Measurements from ENCODE around the gene TRDN.

Gene TRDN

DNA sequence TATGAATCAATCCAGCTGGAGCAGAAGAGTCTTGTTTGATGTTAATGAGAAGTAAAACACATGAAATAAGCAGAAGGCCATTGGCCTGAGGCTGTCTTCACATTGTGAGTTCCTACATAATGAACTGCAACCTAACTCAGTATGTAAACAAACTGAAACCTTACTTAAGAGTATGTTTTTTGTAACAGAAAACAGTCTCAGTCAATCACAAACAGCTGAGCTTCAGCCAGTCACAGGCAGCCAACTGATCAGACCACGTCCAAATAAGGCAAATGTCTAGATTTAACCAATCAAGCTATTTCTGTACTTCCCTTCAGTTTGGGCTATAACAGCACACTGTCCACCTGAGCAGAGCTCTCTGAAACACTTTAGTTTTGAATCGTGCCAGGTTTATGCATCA lies 234.7 kb downstream of the TRDN start:
- DNase-seq (ENCODE audit: low read depth) = no peak
- TF ChIP-seq, protein P1, sequence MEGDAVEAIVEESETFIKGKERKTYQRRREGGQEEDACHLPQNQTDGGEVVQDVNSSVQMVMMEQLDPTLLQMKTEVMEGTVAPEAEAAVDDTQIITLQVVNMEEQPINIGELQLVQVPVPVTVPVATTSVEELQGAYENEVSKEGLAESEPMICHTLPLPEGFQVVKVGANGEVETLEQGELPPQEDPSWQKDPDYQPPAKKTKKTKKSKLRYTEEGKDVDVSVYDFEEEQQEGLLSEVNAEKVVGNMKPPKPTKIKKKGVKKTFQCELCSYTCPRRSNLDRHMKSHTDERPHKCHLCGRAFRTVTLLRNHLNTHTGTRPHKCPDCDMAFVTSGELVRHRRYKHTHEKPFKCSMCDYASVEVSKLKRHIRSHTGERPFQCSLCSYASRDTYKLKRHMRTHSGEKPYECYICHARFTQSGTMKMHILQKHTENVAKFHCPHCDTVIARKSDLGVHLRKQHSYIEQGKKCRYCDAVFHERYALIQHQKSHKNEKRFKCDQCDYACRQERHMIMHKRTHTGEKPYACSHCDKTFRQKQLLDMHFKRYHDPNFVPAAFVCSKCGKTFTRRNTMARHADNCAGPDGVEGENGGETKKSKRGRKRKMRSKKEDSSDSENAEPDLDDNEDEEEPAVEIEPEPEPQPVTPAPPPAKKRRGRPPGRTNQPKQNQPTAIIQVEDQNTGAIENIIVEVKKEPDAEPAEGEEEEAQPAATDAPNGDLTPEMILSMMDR (conservative IDR thresholded peaks at IDR 0.05; ENCODE audit: low read depth, low read length) = no peak
- no peak overlapping the region for H3K4me3 ChIP-seq (ENCODE audit: low read length)

GRCh38 chr6:123398072-123398471 lies 238.7 kb downstream of the TRDN start:
- no peak overlapping the region for H3K4me3 ChIP-seq (ENCODE audit: low read length)
- DNase-seq (ENCODE audit: low read depth) = no peak
- TF ChIP-seq, protein P1 (conservative IDR thresholded peaks at IDR 0.05; ENCODE audit: low read depth, low read length) = no peak

- no peak for DNase-seq (ENCODE audit: low read depth)
- no peak overlapping the region for H3K4me3 ChIP-seq (ENCODE audit: low read length)
- TF ChIP-seq, protein P1 (conservative IDR thresholded peaks at IDR 0.05; ENCODE audit: low read depth, low read length) = peak; percentile 56
Observed at GRCh38 chr6:123393331-123393730, 243.4 kb downstream of the TRDN start.

- no peak for DNase-seq (ENCODE audit: low read depth)
- no peak overlapping the region for H3K4me3 ChIP-seq (ENCODE audit: low read length)
- TF ChIP-seq, protein P1 (conservative IDR thresholded peaks at IDR 0.05; ENCODE audit: low read depth, low read length) = no peak
Observed at GRCh38 chr6:123383718-123384117, 253.0 kb downstream of the TRDN start.

DNA sequence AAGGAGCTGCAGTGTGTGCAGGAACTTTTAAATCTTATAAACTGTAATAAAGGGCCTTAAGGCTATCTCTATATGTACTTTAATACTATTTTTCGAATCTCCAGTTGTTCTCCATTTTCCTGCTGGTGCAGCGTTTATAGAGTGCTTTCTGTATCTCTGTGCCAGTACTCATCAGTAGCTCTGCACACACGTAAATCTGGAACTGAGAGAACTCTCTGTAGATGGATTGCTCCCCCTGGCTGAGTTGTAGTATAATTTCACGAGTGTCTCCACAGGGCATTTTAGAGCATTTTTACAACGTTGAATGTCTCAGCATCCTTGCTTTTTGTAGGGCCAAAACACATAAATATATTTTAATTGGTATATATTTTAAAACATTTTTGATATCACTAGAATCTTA lies 256.5 kb downstream of the TRDN start:
- no peak overlapping the region for H3K4me3 ChIP-seq (ENCODE audit: low read length)
- TF ChIP-seq, protein P1 (conservative IDR thresholded peaks at IDR 0.05; ENCODE audit: low read depth, low read length) = peak; percentile 60
- peak; percentile 6 for DNase-seq (ENCODE audit: low read depth)

DNA sequence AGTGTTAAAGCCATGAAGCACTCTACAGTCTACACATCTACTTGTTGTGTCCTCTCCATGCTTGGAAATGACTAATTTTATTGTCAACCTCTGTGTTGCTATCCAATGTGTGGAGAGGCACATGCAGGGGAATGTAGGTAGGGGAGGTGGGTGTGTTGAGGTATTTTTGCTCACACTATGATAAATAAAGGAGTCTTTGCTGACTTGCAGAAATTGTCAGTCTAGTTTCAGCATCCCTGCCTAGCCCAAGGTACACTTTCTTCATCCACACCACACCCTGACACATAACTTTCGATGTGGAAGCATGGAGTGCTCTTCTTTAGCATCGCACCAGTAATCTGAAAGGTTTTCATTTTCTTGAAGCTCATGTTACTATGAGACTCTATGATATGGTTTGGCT lies 264.0 kb downstream of the TRDN start:
- TF ChIP-seq, protein P1 (conservative IDR thresholded peaks at IDR 0.05; ENCODE audit: low read depth, low read length) = no peak
- no peak overlapping the region for H3K4me3 ChIP-seq (ENCODE audit: low read length)
- DNase-seq (ENCODE audit: low read depth) = no peak

GRCh38 chr6:123363912-123364311 lies 272.8 kb downstream of the TRDN start:
- no peak for DNase-seq (ENCODE audit: low read depth)
- H3K4me3 ChIP-seq (ENCODE audit: low read length) = no peak overlapping the region
- TF ChIP-seq, protein P1 (conservative IDR thresholded peaks at IDR 0.05; ENCODE audit: low read depth, low read length) = no peak
